Hematopoietic multipotent progenitor cell (in vitro differentiated cells): ENCODE results near the gene ADNP. TPM values are rescaled to one million over a fixed set of nuclear protein-coding genes. Genes with fewer than 3 reads are reported as not detected.
A peak's percentile ranks its signal among the peaks of the same experiment; 100 is the strongest.
"Not testable (repeated sequence)": the region's sequence is repeated elsewhere in the genome, so short reads cannot be mapped to it uniquely, and the experiment has no call there.

Experiments
- DNase-seq, 3 donors: peaks; one replicate each; pipeline ENCODE4 v3.0.0-alpha.2; 2011 to 2015; ENCODE audit warnings: low read depth in 2 of 3, low spot score in 2 of 3
- total RNA-seq: library from RNA; depleted of rRNA; stranded (reverse); fragments of >200 nt; gene quantifications from one replicate; pipeline ENCODE4 v1.2.3, GENCODE V29; 2012

ADNP gene
- 33.4 TPM for total RNA-seq

- peak; percentile 90 to 97 (median 97) for DNase-seq
Measured at GRCh38 chr20:50931306-50932015, at the start of gene ADNP. TSS of gene ADNP (minus strand) at chr20:50931437. CDS start at chr20:50903996, 27,441 bp downstream.

DNA sequence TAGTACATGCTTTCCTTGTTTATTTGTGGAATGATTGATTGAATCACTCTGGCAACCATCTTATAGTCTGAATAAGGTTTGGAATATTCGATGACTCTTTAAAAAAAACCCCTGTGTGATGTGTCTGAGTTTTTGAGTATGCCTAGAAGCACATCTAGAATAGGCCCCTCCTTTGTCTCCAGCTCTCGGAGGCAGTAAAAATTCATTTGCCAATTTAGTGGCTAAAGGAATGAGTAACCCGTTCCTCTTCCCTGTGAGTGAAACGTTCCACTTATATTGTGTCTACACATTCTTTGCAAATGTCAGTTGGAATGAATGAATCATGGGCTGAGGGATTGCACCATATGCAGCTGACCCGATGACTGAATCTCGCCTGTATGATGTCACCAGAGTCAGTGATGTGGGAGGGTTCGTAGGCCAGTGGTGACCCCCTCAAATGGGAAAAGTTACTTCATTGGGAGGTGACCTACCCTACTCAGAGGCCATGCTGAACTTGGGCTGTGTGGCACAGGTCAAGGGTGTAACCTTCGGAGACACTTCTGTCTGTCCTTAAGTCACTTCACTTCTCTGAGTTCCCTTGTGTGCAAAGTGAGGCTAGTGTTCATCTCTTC, 48.9 kb upstream of the ADNP start:
- no peak for DNase-seq

DNA sequence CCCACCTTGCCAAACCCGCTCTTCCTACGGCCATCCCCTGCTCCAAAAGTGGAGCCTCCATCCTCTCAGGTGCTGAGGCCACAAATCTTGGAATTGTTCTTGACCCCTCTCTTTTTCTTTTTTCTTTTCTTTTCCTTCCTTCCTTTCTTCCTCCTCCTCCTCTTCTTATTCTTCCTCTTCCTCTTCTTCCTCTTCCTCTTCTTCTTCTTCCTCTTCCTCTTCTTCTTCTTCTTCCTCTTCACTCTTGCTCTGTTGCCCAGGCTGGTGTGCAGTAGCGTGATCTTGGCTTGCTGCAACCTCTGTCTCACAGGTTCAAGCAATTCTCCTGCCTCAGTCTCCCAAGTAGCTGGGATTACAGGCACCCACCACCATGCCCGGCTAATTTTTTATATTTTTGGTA, 47.3 kb upstream of the ADNP start:
- DNase-seq, result not testable (repeated sequence)

DNA sequence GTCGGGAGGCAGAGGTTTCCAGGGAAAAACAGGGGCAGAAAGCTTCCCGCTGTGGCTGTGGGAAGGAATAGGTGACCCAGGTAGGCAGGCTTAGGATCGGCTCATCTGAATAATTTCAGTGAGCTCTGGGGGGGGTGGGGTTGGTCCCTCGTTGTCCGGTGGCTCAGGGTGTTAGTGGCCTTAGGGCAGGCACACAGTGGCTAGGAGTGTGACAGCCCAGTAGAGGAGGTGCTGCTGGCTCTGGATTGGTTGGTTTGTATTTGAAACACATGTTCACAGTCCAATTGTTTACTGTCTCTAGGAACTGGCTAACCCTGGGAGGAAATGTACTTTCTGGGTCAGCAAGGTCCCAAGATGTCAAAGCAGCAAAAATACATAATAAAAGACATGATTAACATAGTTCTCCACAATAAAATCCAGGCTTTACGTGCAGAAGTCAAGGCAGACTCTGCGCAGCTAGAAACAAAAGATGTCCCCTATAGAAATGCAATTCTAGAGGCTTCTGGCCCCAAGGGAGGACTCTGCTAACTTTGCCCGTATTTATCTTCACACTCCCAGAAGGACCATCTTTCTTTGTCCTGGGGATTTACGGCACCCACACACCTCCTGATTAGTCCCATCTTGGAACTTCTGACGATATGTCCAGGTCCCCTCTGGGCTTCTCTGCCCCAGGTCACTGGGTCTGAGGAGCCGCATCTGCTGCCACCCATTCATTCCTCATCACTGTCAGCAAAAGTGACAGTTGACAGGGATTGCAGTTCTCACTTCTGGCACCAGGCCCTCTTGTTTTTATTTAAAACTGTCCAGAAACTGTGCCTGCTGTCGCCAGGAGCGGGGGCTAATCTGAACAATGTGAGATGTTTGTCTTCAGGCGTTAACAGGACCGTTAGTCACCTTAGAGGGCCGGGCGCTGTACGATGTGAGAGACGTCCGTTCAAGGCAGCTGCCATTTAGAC, 46.1 kb upstream of the ADNP start:
- no peak for DNase-seq

DNA sequence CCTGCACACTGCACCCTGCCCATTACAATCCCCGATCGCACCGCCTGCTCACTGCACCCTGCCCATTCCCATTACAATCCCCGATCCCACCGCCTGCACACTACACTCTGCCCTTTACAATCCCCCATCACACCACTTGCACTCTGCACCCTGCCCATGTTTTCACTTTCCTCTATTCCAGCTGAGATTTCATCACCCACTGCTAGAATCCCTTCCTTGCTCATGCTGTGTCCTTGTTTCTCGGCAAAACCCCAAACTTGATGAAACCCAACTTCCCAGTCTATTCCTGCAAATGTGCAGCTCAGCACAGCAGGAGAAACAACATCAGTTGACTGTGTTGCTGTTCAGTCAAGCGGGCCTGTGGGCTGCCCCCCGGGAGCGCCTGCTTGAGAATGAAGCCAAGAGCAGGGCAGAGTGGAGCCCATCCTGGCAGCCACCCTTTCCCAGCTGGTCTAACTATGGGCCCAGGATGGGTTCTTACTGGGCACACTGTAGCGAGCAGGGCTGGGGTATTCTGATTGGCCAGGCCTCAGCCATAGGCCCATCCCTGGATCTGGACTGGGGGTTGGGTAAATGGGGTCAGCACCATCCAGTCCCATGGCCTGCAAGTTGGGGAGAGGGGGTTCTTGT, 44.6 kb upstream of the ADNP start:
- DNase-seq, result no peak

DNA sequence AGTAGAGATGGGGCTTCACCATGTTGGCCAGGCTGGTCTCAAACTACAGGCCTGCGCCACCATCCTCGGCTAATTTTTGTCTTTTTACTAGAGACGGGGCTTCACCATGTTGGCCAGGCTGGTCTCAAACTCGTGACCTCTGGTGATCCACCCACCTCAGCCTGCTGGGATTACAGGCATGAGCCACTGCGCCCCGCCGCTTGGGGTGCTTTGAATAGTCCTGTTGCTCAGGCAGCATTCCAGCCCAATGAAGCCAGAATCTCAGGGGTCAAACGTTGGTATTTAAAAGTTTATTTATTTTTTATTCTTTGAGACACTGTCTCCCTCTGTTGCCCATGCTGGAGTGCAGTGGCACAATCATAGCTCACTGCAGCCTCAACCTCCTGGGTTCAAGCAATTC, 38.7 kb upstream of the ADNP start:
- no peak for DNase-seq

GRCh38 chr20:50969435-50969834, 38.2 kb upstream of the ADNP start:
- DNase-seq, result no peak

- DNase-seq, result no peak
Measured at GRCh38 chr20:50968289-50968688, 37.1 kb upstream of the ADNP start.

DNA sequence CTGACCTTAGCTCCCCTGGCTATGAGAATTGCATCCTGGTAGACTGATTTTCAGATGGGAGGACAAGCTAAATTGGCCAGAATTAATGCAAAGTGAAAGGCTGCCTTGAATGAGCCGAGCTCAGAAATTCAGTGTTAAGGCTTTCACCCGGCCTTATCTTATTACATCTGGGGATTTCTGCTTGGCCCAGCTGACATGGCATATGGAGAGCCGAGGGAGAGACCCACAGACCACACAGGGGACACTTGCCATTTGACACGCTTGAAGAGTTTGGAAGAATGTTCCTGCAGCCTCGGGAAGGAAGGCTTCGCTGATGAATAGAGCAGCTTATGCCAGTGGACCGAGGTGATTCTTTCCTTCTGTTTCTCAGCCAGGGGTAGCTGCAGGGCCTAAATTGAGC, 36.3 kb upstream of the ADNP start:
- DNase-seq, result no peak

DNA sequence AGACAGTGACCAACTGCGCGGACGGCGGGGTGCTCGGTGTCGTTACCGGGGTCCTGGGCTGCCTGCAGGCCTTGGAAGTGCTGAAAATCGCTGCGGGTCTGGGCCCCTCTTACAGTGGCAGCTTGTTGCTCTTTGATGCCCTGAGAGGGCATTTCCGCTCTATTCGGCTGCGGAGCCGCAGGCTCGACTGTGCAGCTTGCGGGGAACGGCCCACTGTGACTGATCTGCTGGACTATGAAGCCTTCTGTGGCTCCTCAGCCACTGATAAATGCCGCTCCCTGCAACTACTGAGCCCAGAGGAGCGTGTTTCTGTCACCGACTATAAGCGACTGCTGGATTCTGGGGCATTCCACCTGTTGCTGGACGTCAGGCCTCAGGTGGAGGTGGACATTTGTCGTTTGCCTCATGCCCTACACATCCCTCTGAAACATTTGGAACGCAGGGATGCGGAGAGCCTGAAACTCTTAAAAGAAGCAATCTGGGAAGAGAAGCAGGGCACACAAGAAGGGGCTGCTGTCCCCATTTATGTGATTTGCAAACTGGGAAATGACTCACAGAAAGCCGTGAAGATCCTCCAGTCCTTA, 28.4 kb upstream of the ADNP start:
- no peak for DNase-seq

DNA sequence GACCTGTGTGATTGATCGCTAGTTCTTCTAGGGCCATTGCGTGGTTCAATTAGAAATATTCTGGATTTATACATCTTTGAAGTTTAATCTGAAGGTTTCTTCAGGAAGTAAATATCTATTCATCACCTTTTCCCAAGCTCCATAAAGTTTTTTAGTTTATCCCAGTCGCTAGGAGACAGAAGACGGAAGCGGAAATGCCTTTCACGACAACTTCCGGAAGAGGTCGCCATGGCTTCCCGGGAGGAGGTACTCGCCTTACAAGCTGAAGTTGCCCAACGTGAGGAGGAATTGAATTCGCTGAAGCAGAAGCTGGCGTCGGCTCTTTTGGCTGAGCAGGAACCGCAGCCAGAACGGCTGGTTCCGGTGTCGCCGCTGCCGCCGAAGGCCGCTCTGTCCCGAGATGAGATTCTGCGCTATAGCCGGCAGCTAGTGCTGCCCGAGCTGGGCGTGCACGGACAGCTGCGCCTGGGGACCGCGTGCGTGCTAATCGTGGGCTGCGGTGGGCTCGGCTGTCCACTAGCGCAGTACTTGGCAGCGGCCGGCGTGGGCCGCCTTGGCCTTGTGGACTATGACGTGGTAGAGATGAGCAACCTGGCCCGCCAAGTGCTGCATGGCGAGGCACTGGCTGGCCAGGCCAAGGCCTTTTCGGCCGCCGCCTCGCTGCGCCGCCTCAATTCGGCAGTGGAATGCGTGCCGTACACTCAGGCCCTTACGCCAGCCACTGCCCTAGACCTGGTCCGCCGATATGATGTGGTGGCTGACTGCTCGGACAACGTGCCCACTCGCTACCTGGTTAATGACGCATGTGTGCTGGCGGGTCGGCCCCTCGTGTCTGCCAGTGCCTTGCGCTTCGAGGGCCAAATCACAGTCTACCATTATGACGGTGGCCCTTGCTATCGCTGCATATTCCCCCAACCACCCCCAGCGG, 27.6 kb upstream of the ADNP start, which contains the start of gene MOCS3:
Gene MOCS3, plus strand, starts transcription at position 204 of the 928 bp plus-strand sequence. Its CDS starts 25 bp downstream, at position 229.
- DNase-seq, result peak; percentile 82 to 97 (median 95)

- peak in 2 of 3 donors; percentile 55 to 93 for DNase-seq
Measured at GRCh38 chr20:50957798-50958614, 26.8 kb upstream of the ADNP start, which contains the start of gene DPM1. TSS of gene DPM1 (minus strand) at chr20:50958532. CDS start at chr20:50958523, 9 bp downstream.

DNA sequence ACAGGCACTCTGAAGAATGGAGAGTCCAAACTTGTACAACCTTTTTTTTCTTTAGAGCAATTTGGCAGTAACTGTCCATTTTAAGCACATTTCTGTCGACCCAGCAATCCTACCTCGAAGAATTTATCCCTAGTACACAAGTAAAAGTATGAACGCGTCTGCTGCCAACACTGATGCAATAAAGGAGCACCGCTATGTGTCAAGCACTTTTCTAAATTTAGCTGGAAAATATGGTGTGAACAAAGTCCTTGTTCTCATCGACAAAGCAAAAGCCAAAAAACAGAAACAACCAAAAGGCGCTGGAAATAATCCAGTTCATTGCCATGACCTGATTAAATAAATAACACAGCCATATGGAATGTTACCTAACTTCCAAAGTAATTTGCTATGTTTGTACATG, 26.0 kb upstream of the ADNP start:
- no peak for DNase-seq

DNA sequence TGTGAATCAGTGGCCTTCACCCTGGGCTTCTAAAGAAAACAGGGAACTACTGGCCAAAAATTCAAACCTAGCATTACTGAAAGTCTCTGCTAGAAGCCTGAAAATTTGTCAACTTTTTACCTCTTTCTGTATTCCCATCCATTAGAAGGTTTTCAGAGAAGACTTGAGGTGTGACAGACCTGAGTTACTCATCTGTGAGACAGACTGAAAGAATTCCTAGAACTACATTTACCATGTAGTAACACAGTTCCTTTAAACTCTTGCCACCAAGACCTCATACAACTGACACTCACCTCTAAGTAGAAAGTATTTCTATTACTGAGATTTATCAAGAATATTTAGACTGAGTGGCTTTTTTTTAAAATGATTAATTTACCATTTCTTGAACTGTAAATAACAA, 22.6 kb upstream of the ADNP start:
- no peak for DNase-seq

DNA sequence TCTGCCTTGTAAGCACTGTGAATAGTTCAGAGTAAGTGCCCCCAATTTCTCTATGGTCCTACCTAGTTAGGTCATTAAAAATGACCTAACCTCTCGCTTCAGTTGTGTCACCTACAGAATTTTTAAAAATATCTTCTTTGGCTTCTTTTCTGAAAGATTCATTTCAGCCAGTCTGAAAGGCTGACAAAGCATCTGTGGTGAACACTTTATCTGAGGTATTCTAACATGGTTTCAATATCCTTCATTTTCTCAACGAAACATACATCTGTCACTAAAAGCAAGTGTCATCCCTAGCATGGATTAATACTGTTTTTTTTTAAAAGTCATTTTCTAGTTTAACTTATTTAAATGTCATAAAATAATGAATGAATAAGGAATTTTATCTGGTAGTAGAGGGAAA, 22.0 kb upstream of the ADNP start:
- DNase-seq, result no peak

DNA sequence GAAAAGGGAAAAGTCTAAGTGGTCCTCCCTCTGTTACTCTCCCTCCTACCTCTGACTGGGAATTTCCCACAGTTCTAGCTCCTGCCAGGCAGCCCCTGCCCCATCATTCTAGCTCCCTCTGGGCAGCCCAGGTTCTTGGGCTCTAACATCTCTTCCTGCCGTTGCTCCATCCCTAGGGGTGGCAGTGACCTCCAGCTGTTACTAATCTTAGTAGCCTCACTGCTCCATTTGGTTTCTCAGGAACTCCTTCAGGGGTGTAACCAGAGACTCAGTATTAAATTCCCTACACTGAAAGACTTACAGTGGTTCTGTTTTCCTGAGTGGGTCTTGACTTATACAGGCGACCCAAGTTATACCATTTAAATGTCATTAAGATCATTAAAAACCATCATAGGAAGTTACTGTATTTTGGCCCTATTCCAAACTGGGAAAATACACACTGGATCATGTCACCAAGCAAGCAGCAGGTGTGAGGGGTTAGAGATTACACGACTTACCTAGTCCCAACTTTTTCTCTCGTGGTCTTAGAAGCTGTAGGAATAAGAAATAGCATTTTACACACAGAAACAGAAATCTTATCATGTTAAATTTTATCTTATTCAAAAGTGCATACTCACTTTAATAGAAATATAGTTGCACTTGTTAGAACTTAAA, 17.0 kb upstream of the ADNP start:
- DNase-seq, result no peak

- DNase-seq, result no peak
Measured at GRCh38 chr20:50943069-50943468, 11.8 kb upstream of the ADNP start.

DNA sequence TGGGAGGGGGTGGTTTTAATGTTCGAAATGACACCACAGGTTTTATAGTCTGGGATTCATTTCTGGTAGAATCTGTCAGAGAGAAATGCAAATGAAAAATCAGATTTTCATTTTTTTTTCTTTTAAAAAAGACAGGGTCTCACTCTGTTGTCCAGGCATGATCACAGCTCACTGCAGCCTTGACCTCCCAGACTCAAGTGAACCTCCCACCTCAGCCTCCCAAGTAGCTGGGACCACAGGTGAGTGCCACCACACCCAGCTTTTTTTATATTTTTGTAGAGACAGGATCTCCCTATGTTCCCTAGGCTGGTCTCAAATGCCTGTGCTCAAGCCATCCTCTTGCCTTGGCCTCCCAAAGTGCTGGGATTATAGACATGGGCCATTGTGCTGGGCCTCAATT, 2.4 kb upstream of the ADNP start:
- no peak for DNase-seq
